ENCODE data around the gene GLOD4. TPM values are rescaled to one million over a fixed set of nuclear protein-coding genes. Genes with fewer than 3 reads are reported as not detected.

The GLOD4 gene
- total RNA-seq, 2 experiments from 2014 or later = 48.4 to 79.7 TPM

DNA sequence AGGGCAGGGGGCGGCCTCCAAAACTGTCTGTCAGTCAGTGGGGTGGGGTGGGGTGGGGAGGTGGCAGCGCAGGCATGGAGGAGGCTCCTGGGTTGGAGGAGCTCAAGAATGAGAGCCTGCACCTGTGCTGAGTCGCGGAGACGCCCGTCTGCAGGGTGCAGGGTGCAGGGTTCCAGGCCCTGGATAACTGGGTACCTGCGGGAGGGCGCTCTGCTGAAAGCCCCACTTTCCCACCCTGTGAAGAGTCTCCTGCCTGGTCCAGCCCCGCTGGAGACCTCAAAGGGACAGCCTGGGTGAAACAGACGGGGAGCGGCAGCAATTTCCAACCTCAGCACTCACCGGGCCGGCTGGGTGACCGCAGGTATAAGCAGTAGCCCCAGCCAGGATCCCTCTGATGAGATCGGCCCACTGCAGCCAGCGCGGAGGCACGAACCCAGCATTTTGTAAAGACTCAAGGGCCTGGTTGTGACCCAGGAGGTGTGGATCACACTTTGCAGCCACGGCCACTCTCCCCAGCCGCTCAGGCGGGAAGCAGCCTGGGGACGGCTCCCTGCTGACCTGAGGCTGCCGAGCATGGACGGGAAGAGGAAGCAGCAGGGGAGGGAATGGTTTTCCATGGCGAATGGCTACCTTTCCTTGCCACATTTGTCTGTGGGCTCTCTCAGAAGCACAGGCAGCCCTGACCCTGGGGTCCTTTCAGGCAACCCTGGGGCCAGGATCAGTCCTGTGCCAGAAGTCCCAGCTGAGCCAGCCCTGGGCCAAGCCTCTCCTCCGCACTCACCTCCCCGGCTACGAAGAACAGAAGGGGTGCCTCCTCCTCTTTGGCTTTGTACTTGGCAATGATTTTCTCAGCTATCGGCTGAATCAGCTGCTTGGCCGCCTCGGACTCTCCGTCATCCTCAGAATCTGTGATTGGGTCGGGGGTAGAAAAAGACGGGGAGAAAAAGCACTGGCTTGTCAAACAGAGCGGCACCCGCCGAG, 21.1 kb upstream of the GLOD4 start:
- TF ChIP-seq, protein P1, sequence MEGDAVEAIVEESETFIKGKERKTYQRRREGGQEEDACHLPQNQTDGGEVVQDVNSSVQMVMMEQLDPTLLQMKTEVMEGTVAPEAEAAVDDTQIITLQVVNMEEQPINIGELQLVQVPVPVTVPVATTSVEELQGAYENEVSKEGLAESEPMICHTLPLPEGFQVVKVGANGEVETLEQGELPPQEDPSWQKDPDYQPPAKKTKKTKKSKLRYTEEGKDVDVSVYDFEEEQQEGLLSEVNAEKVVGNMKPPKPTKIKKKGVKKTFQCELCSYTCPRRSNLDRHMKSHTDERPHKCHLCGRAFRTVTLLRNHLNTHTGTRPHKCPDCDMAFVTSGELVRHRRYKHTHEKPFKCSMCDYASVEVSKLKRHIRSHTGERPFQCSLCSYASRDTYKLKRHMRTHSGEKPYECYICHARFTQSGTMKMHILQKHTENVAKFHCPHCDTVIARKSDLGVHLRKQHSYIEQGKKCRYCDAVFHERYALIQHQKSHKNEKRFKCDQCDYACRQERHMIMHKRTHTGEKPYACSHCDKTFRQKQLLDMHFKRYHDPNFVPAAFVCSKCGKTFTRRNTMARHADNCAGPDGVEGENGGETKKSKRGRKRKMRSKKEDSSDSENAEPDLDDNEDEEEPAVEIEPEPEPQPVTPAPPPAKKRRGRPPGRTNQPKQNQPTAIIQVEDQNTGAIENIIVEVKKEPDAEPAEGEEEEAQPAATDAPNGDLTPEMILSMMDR (conservative IDR thresholded peaks at IDR 0.05; ENCODE audit: low read length) = no peak
- no peak for TF ChIP-seq EZH2phosphoT487 (IDR thresholded peaks at IDR 0.05; ENCODE audit: borderline replicate concordance, low read depth, low read length)
- CTCF ChIA-PET (ENCODE audit: unreplicated experiment) = no interaction called here
- intact Hi-C loops (cut with micrococcal nuclease; ENCODE audit: unreplicated experiment) = no loop called here

DNA sequence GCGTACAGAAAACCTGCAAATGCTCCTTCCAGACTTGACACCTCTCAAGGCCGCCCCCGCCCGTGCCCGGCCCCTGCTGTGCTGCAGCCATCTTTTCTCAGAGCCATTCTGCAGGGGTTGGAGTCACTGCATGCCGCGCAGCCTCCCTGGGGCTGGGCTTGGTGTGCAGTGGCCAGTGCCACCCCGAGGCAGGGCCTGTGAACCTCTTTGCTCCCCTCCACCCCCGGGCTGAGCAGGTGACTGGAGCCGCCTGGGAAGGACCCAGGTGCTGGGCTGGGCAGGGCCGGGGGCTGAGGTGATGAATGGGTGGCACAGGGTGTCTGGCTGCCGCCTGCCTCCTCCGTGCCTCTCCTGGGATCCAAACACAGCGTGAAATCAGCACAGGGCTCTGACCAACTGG, 20.4 kb upstream of the GLOD4 start:
- Histone ChIP-seq H2AFZ (ENCODE audit: low read length) (no peak overlapping the region), H3K4me3 (ENCODE audit: low read depth, low read length, poor library complexity, severe bottlenecking) (no peak overlapping the region), H3K79me2 (ENCODE audit: insufficient read depth, low read depth, low read length) (no peaks in the 10 kb centered on the region), H3K4me2 (ENCODE audit: low read length) (no peak overlapping the region), H3K27ac (ENCODE audit: low read depth, low read length, poor library complexity, severe bottlenecking) (no peak overlapping the region), H4K20me1 (ENCODE audit: insufficient read depth, low read length) (no peaks in the 10 kb centered on the region), H3K36me3 (ENCODE audit: insufficient read depth, low read length) (no peaks in the 10 kb centered on the region), H3K9me2 (ENCODE audit: insufficient read depth, low read length) (no peaks in the 10 kb centered on the region), H3K9me3 (ENCODE audit: low read length) (no peaks in the 10 kb centered on the region), H3K4me1 (ENCODE audit: insufficient read depth, low read length, poor library complexity, severe bottlenecking) (no peaks in the 10 kb centered on the region)
- DNase-seq (ENCODE audit: low spot score) = no peak
- TF ChIP-seq, protein P1 (conservative IDR thresholded peaks at IDR 0.05; ENCODE audit: low read length) = no peak
- no peak for TF ChIP-seq EZH2phosphoT487 (IDR thresholded peaks at IDR 0.05; ENCODE audit: borderline replicate concordance, low read depth, low read length)
- CTCF ChIA-PET (ENCODE audit: unreplicated experiment) = no interaction called here
- POLR2A ChIA-PET = no interaction called here
- BruUV-seq (replicated peaks) = no TSS peak
- intact Hi-C loops (cut with micrococcal nuclease; ENCODE audit: unreplicated experiment) = no loop called here

More for the DNA sequence above, 21.1 kb upstream of the GLOD4 start:
- no TSS peak for BruUV-seq (replicated peaks)
- Histone ChIP-seq H4K20me1 (ENCODE audit: insufficient read depth, low read length) (no peaks in the 10 kb centered on the region), H3K4me1 (ENCODE audit: insufficient read depth, low read length, poor library complexity, severe bottlenecking) (no peaks in the 10 kb centered on the region), H3K36me3 (ENCODE audit: insufficient read depth, low read length) (no peaks in the 10 kb centered on the region), H3K4me3 (ENCODE audit: low read depth, low read length, poor library complexity, severe bottlenecking) (no peak overlapping the region), H2AFZ (ENCODE audit: low read length) (no peak overlapping the region), H3K9me3 (ENCODE audit: low read length) (no peaks in the 10 kb centered on the region), H3K27ac (ENCODE audit: low read depth, low read length, poor library complexity, severe bottlenecking) (no peak overlapping the region), H3K4me2 (ENCODE audit: low read length) (no peak overlapping the region), H3K9me2 (ENCODE audit: insufficient read depth, low read length) (no peaks in the 10 kb centered on the region), H3K79me2 (ENCODE audit: insufficient read depth, low read depth, low read length) (no peaks in the 10 kb centered on the region)
- POLR2A ChIA-PET = no interaction called here
- DNase-seq (ENCODE audit: low spot score) = no peak

DNA sequence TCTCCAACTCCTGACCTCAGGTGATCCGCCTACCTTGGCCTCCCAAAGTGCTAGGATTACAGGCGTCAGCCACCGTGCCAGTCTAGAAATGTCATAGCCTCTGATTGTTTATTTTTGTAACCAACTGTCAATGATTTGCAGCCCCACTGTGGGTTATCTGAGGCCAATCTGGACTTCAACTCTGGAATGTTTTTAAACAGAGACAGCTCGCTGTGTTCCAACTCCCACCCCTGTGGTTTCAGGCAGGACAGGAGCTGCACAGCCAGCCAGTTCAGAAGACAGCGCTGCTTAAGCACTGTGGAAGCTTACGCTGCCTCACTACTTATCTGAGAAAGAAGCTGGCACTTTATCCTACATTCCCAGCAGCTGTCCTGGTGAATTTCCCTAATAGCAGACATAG, 19.6 kb upstream of the GLOD4 start:
- no peaks in the 10 kb centered on the region for H3K36me3 ChIP-seq (ENCODE audit: insufficient read depth, low read length)
- H3K9me2 ChIP-seq (ENCODE audit: insufficient read depth, low read length) = no peaks in the 10 kb centered on the region
- ChIA-PET POLR2A (no interaction called here), CTCF (ENCODE audit: unreplicated experiment) (no interaction called here)
- no peaks in the 10 kb centered on the region for H3K79me2 ChIP-seq (ENCODE audit: insufficient read depth, low read depth, low read length)
- no peak for DNase-seq (ENCODE audit: low spot score)
- no peak overlapping the region for H2AFZ ChIP-seq (ENCODE audit: low read length)
- H3K9me3 ChIP-seq (ENCODE audit: low read length) = no peaks in the 10 kb centered on the region
- BruUV-seq (replicated peaks) = no TSS peak
- no peak overlapping the region for H3K4me2 ChIP-seq (ENCODE audit: low read length)
- intact Hi-C loops (cut with micrococcal nuclease; ENCODE audit: unreplicated experiment) = no loop called here
- TF ChIP-seq EZH2phosphoT487 (IDR thresholded peaks at IDR 0.05; ENCODE audit: borderline replicate concordance, low read depth, low read length) = no peak
- TF ChIP-seq, protein P1 (conservative IDR thresholded peaks at IDR 0.05; ENCODE audit: low read length) = no peak
- no peak overlapping the region for H3K27ac ChIP-seq (ENCODE audit: low read depth, low read length, poor library complexity, severe bottlenecking)
- H3K4me1 ChIP-seq (ENCODE audit: insufficient read depth, low read length, poor library complexity, severe bottlenecking) = no peaks in the 10 kb centered on the region
- H3K4me3 ChIP-seq (ENCODE audit: low read depth, low read length, poor library complexity, severe bottlenecking) = no peak overlapping the region
- no peaks in the 10 kb centered on the region for H4K20me1 ChIP-seq (ENCODE audit: insufficient read depth, low read length)
